ENCODE data around the gene AFAP1. TPM values are rescaled to one million over a fixed set of nuclear protein-coding genes. Genes with fewer than 3 reads are reported as not detected.

The AFAP1 gene
- total and polyA plus RNA-seq, 8 donors: 23.6 to 31.4 (median 27.4) TPM

DNA sequence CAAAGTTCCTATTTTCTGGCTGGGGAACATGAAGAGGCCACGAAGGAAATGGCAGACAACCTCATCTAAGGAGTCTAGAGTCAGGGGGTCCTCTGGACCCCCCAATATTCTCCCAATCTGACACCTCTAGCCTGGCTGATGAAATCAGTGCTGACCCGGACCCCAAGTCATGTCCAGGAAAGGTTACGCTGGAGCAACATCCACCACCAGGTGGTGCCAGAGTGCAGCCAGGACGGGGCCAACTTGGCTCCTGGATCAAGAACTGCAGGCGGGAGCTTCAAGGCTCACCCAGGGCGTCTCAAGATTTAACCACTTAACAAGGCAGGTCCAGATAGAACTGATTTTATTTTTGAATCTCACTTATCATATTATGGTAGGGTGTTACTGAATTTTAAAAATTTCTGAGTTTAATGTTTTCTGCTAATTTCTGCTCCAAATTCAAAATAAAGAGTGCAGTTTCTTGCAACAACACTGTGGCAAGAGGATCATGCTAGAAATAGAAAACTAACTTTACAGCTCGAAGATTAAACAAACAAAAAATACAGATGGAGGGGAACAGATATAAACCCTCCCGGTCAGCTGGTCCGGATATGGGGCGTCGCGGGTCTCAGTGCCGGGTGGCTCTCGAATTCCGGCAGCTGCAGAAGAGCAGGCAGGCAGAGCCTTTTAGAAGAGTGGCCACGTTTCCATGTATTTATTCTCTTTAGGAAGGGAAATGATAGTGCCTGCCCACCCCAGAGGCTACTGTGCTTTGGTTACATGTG is 135.5 kb downstream of the AFAP1 start:
- Histone ChIP-seq H3K4me1 (peaks cover 30 to 42% of the 10 kb centered on the region in 2 donors), H3K4me3 (no peak overlapping the region), H3K36me3 (peaks cover 0 to 16% of the 10 kb centered on the region in 2 donors), H3K9me3 (no peaks in the 10 kb centered on the region), H3K27ac (peak overlapping the region in 1 of 2 donors; percentile 46), H3K27me3 (no peaks in the 10 kb centered on the region)
- TF ChIP-seq, protein P1, sequence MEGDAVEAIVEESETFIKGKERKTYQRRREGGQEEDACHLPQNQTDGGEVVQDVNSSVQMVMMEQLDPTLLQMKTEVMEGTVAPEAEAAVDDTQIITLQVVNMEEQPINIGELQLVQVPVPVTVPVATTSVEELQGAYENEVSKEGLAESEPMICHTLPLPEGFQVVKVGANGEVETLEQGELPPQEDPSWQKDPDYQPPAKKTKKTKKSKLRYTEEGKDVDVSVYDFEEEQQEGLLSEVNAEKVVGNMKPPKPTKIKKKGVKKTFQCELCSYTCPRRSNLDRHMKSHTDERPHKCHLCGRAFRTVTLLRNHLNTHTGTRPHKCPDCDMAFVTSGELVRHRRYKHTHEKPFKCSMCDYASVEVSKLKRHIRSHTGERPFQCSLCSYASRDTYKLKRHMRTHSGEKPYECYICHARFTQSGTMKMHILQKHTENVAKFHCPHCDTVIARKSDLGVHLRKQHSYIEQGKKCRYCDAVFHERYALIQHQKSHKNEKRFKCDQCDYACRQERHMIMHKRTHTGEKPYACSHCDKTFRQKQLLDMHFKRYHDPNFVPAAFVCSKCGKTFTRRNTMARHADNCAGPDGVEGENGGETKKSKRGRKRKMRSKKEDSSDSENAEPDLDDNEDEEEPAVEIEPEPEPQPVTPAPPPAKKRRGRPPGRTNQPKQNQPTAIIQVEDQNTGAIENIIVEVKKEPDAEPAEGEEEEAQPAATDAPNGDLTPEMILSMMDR (IDR thresholded peaks at IDR 0.05): peak; percentile 81 to 93
- intact Hi-C loops (cut with DNase I): loop anchor here in 1 of 2 donors (5.0 kb wide), 1 partner anchor 183 kb away; no protein-coding TSS in a partner anchor
- DNase-seq (peak; percentile 78 to 91 (median 84)), ATAC-seq (peak; percentile 70)

DNA sequence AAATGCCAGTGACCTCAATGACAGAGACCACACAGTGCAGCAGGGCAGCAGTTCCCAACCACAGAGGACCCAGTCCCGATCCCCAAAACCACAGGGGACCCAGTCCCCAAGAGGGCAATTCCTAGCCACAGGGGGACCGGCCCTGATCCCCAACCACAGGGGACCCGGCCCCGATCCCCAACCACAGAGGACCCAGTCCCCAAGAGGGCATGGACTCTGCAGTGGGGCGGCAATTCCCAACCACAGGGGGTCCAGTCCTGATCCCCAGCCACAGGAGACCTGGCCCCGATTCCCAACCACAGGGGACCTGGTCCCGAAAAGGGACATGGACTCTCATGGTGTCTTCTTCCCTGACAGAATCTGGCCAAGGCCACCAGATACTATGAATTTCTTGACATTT is 136.3 kb downstream of the AFAP1 start:
- Histone ChIP-seq H3K27me3 (no peaks in the 10 kb centered on the region), H3K4me3 (no peak overlapping the region), H3K9me3 (no peaks in the 10 kb centered on the region), H3K36me3 (peaks cover 0 to 23% of the 10 kb centered on the region in 2 donors), H3K4me1 (peaks cover 30 to 42% of the 10 kb centered on the region in 2 donors), H3K27ac (no peak overlapping the region)
- intact Hi-C loops (cut with DNase I): loop anchor here in 1 of 2 donors (5.0 kb wide), 1 partner anchor 184 kb away; no protein-coding TSS in a partner anchor
- TF ChIP-seq, protein P1 (IDR thresholded peaks at IDR 0.05): no peak
- DNase-seq: no peak
- no peak for ATAC-seq

DNA sequence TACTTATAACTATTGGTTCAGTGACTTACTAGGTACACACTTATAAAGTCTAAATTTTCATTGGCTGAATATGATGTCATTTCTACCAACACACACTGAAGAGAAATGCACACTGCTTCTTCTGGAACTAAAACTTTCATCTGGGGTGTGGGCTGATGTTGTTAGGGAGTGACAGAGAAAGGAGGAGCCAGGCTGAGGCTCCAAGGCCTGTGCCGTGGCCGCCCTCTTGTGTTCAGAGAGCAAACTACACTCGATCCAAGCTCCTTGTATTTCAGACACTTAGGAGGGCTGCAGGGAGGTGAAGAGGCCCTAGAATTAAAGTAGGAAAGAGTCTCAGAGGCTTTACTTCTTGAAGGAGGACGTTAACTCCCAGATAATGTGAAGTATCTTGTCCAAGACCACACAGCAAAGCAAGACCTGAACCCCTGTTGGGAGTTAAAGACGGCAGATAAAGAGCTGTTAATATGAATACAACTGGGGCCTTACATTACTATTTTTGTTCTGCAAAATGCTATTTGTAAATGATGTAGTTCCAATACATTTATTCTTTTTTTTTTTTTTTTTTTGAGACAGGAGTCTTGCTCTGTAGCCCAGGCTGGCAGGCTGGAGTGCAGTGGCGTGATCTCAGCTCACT is 137.5 kb downstream of the AFAP1 start:
- Histone ChIP-seq H3K27ac (no peak overlapping the region), H3K4me3 (no peak overlapping the region), H3K9me3 (no peaks in the 10 kb centered on the region), H3K27me3 (no peaks in the 10 kb centered on the region), H3K36me3 (peaks cover 0 to 30% of the 10 kb centered on the region in 2 donors), H3K4me1 (peaks cover 28 to 34% of the 10 kb centered on the region in 2 donors)
- DNase-seq: peak in 2 of 4 donors; percentile 72 to 86
- TF ChIP-seq, protein P1 (IDR thresholded peaks at IDR 0.05): peak; percentile 74 to 85
- intact Hi-C loops (cut with DNase I): loop anchor here in 1 of 2 donors (5.0 kb wide), 1 partner anchor 185 kb away; no protein-coding TSS in a partner anchor
- peak; percentile 74 for ATAC-seq

DNA sequence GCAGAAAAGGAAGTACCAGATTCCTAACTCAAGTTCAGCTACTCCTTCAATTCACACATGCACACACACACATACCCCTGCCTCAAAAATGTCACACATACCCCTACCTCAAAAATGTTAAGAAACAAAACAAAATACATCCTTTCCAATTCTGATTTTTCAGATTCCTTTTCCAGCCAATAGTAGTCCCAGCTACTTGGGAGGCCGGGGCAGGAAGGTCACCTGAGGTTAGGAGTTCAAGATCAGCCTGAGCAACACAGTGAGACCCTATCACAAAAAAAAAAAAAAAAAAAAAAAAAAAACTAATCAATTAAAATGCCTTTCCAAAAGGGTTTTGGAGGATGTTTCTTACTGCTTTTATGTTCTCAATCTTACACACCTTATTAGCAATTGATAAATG is 138.0 kb downstream of the AFAP1 start:
- Histone ChIP-seq H3K36me3 (peaks cover 0 to 32% of the 10 kb centered on the region in 2 donors), H3K4me1 (peaks cover 22 to 29% of the 10 kb centered on the region in 2 donors), H3K27me3 (no peaks in the 10 kb centered on the region), H3K9me3 (no peaks in the 10 kb centered on the region), H3K27ac (no peak overlapping the region), H3K4me3 (no peak overlapping the region)
- TF ChIP-seq, protein P1 (IDR thresholded peaks at IDR 0.05): no peak
- DNase-seq (no peak), ATAC-seq (no peak)
- intact Hi-C loops (cut with DNase I): loop anchor here in 1 of 2 donors (5.0 kb wide), 1 partner anchor 186 kb away; no protein-coding TSS in a partner anchor

DNA sequence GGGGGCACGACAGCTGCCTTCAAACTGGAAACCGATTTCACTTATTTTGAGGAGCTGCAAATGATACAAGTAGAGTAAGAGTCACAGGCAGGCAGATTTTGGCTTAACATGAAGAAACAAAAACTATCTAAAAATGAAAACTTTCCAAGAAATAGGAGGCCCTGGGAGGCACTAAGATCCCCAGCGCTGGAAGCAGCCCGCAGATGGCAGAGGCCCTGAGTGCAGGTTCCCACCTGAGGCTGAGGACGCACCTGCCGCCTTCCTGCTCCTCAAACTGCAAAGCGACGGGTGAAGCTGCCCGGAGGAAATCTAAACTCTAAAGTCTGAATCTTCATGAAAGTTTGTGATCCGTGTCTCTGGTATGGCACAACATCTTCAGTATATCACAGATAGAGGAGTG is 138.7 kb downstream of the AFAP1 start:
- ATAC-seq: no peak
- peaks cover 0 to 32% of the 10 kb centered on the region in 2 donors for H3K36me3 ChIP-seq
- DNase-seq: no peak
- H3K27ac ChIP-seq: no peak overlapping the region
- intact Hi-C loops (cut with DNase I): loop anchor here in 1 of 2 donors (5.0 kb wide), 1 partner anchor 186 kb away; no protein-coding TSS in a partner anchor
- TF ChIP-seq, protein P1 (IDR thresholded peaks at IDR 0.05): no peak
- no peaks in the 10 kb centered on the region for H3K9me3 ChIP-seq
- no peaks in the 10 kb centered on the region for H3K27me3 ChIP-seq
- peaks cover 16 to 25% of the 10 kb centered on the region in 2 donors for H3K4me1 ChIP-seq
- H3K4me3 ChIP-seq: no peak overlapping the region

Measured in left lung (tissue), 10 donors.